Fibroblast of the conjunctiva (primary cell): ENCODE results near the gene CCDC27.

Experiments
- DNase-seq: peaks from one replicate; pipeline ENCODE4 v3.0.0-alpha.2; 2010; ENCODE audit warnings: low read depth

Gene CCDC27

GRCh38 chr1:3759796-3760195, 7.5 kb downstream of the CCDC27 start:
- no peak for DNase-seq

- no peak for DNase-seq
These were observed 9.2 kb downstream of the CCDC27 start for GRCh38 chr1:3761296-3762010.

GRCh38 chr1:3762151-3762872, 10.1 kb downstream of the CCDC27 start:
- no peak for DNase-seq

- no peak for DNase-seq
These were observed 10.6 kb downstream of the CCDC27 start for GRCh38 chr1:3762873-3763228.

- DNase-seq = no peak
These were observed 11.3 kb downstream of the CCDC27 start for GRCh38 chr1:3763351-3764125.

- no peak for DNase-seq
These were observed 15.2 kb downstream of the CCDC27 start for GRCh38 chr1:3767328-3767925.

GRCh38 chr1:3768811-3769390, 16.7 kb downstream of the CCDC27 start:
- DNase-seq = no peak

- DNase-seq = no peak
These were observed 18.0 kb downstream of the CCDC27 start for GRCh38 chr1:3770047-3770765.

- DNase-seq = no peak
These were observed 19.1 kb downstream of the CCDC27 start for GRCh38 chr1:3771108-3772026.

GRCh38 chr1:3772027-3772714, 19.9 kb downstream of the CCDC27 start:
- DNase-seq = peak; percentile 57

GRCh38 chr1:3772715-3773571, 20.7 kb downstream of the CCDC27 start, which contains the start of gene SMIM1:
TSS of gene SMIM1 (plus strand) at chr1:3772749. CDS start at chr1:3775374, 2,625 bp downstream.
- DNase-seq = no peak

- no peak for DNase-seq
These were observed 21.5 kb downstream of the CCDC27 start for GRCh38 chr1:3773572-3774275.

GRCh38 chr1:3774276-3774945, 22.2 kb downstream of the CCDC27 start:
- no peak for DNase-seq

- DNase-seq = no peak
These were observed 22.8 kb downstream of the CCDC27 start for GRCh38 chr1:3774946-3775489.

- DNase-seq = peak; percentile 22
These were observed 23.4 kb downstream of the CCDC27 start for GRCh38 chr1:3775490-3776230.

- no peak for DNase-seq
These were observed 24.1 kb downstream of the CCDC27 start for GRCh38 chr1:3776231-3776961.
